GM23338 (cell line): Measurements from ENCODE around the gene TAOK2. TPM values are rescaled to one million over a fixed set of nuclear protein-coding genes. Genes with fewer than 3 reads are reported as not detected.

ENCODE experiments used
- ATAC-seq: fragments of 200-7000 bp; cut with Tn5 transposase; 3 replicates; pipeline ENCODE4 v1.9.1; 2020
- DNase-seq: peaks from one replicate; pipeline ENCODE4 v3.0.0-alpha.2; 2015; ENCODE audit warnings: low spot score
- H2AFZ ChIP-seq: fragments of 200-600 bp; sonication (generic); 2 replicates; pipeline ENCODE4 v1.8.0; 2016; ENCODE audit warnings: antibody characterized with exemption, mild to moderate bottlenecking, moderate library complexity
- H3F3A ChIP-seq: fragments of 200-600 bp; sonication (generic); replicated peaks from 2 replicates; pipeline ENCODE4 v1.8.0; 2017; ENCODE audit warnings: antibody characterized with exemption, mixed run types, low read depth
- H3K27ac ChIP-seq: fragments of 200-600 bp; sonication (generic); 2 replicates; pipeline ENCODE4 v1.6.1; 2016; ENCODE audit warnings: low read depth
- H3K27me3 ChIP-seq: fragments of 200-600 bp; sonication (generic); 2 replicates; pipeline ENCODE4 v1.8.0; 2016; ENCODE audit warnings: mild to moderate bottlenecking, mixed run types, moderate library complexity; ENCODE audit not compliant: insufficient read depth
- H3K36me3 ChIP-seq: fragments of 200-600 bp; sonication (generic); 2 replicates; pipeline ENCODE4 v1.8.0; 2016; ENCODE audit warnings: mild to moderate bottlenecking; ENCODE audit not compliant: insufficient read depth
- H3K4me1 ChIP-seq: fragments of 200-600 bp; sonication (generic); 2 replicates; pipeline ENCODE4 v1.8.0; 2016; ENCODE audit warnings: mild to moderate bottlenecking, moderate library complexity; ENCODE audit not compliant: insufficient read depth
- H3K4me2 ChIP-seq: fragments of 200-600 bp; sonication (generic); 2 replicates; pipeline ENCODE4 v1.7.1; 2017; ENCODE audit warnings: mixed run types
- H3K4me3 ChIP-seq: fragments of 200-600 bp; sonication (generic); 2 replicates; pipeline ENCODE4 v1.6.1; 2016; ENCODE audit warnings: mixed run types
- H3K79me2 ChIP-seq: fragments of 200-600 bp; sonication (generic); replicated peaks from 2 replicates; pipeline ENCODE4 v1.8.0; 2017; ENCODE audit warnings: mild to moderate bottlenecking; ENCODE audit not compliant: insufficient read depth
- H3K9me2 ChIP-seq: fragments of 200-600 bp; sonication (generic); 2 replicates; pipeline ENCODE4 v1.8.0; 2017; ENCODE audit not compliant: insufficient read depth
- H4K20me1 ChIP-seq: fragments of 200-600 bp; sonication (generic); replicated peaks from 2 replicates; pipeline ENCODE4 v1.8.0; 2017; ENCODE audit warnings: mild to moderate bottlenecking; ENCODE audit not compliant: insufficient read depth
- H3K27ac Mint-ChIP-seq: 2 replicates; pipeline ENCODE4 v1.8.0; 2020; ENCODE audit warnings: inconsistent platforms, mild to moderate bottlenecking, moderate library complexity, mixed read lengths
- H3K27me3 Mint-ChIP-seq: 3 replicates; pipeline ENCODE4 v1.8.0; 2022; ENCODE audit warnings: low read depth, mild to moderate bottlenecking, moderate library complexity, mixed read lengths, inconsistent platforms; ENCODE audit not compliant: insufficient read depth, poor library complexity
- H3K36me3 Mint-ChIP-seq: 3 replicates; pipeline ENCODE4 v1.8.0; 2021; ENCODE audit warnings: low read depth, mild to moderate bottlenecking, inconsistent platforms, moderate library complexity, mixed read lengths
- H3K4me1 Mint-ChIP-seq: 3 replicates; pipeline ENCODE4 v1.8.0; 2020; ENCODE audit warnings: mild to moderate bottlenecking, inconsistent platforms, mixed read lengths
- H3K4me3 Mint-ChIP-seq: 3 replicates; pipeline ENCODE4 v1.8.0; 2021; ENCODE audit warnings: moderate library complexity, mild to moderate bottlenecking, inconsistent platforms, mixed read lengths
- H3K9me3 Mint-ChIP-seq: 3 replicates; pipeline ENCODE4 v1.8.0; 2020; ENCODE audit warnings: moderate library complexity, mild to moderate bottlenecking, inconsistent platforms, mixed read lengths
- CREB1 ChIP-seq: fragments of 250-450 bp; sonication (Bioruptor Pico); IDR thresholded peaks from 2 replicates; pipeline ENCODE4 v1.5.0; 2020; ENCODE audit warnings: low read depth, mild to moderate bottlenecking, moderate library complexity
- EZH2 ChIP-seq: fragments of 200-600 bp; sonication (generic); IDR thresholded peaks from one replicate; pipeline ENCODE4 v1.8.0; 2017; ENCODE audit warnings: antibody characterized with exemption, mild to moderate bottlenecking, low read depth; ENCODE audit not compliant: unreplicated experiment
- EZH2phosphoT487 ChIP-seq: fragments of 200-600 bp; sonication (generic); IDR thresholded peaks from one replicate; pipeline ENCODE4 v1.8.1; 2018; ENCODE audit warnings: antibody characterized with exemption; ENCODE audit not compliant: unreplicated experiment
- JUNB ChIP-seq: IDR thresholded peaks from one replicate; pipeline ENCODE4 v1.6.1; 2016; ENCODE audit warnings: antibody characterized with exemption; ENCODE audit not compliant: unreplicated experiment
- NANOG ChIP-seq: IDR thresholded peaks from 2 replicates; pipeline ENCODE4 v1.6.1; 2016; ENCODE audit warnings: antibody characterized with exemption, borderline replicate concordance
- POLR2AphosphoS5 ChIP-seq: IDR thresholded peaks from 2 replicates; pipeline ENCODE4 v1.6.1; 2016; ENCODE audit warnings: antibody characterized with exemption, low read depth
- ZNF114 ChIP-seq: fragments of 250-450 bp; sonication (Bioruptor Pico); IDR thresholded peaks from 2 replicates; pipeline ENCODE4 v1.5.0; 2020; ENCODE audit warnings: mild to moderate bottlenecking, moderate library complexity
- ZNF331 ChIP-seq: fragments of 250-450 bp; sonication (Bioruptor Pico); IDR thresholded peaks from 2 replicates; pipeline ENCODE4 v1.5.0; 2020; ENCODE audit warnings: low read depth, mild to moderate bottlenecking, moderate library complexity
- polyA plus RNA-seq: library from polyadenylated mRNA; unstranded; fragments of >200 nt; fragmentation: Nextera tagmentation; extraction: Ambion mirVana; gene quantifications from 2 replicates; pipeline ENCODE4 v1.2.1, GENCODE V29; 2016
- total RNA-seq: library from RNA; depleted of rRNA; stranded (reverse); fragments of >200 nt; shearing (Covaris generic); gene quantifications from 2 replicates; pipeline ENCODE4 v1.2.3, GENCODE V29; 2014
- TF ChIP-seq, protein P1 (sequence below), 2 experiments: fragments of 200-600 bp in 1 of 2; sonication (generic) in 1 of 2; conservative IDR thresholded peaks; 2 replicates each; pipeline versions ENCODE4 v1.5.1 to v1.6.1; 2016 to 2017; ENCODE audit warnings: antibody characterized with exemption in 2 of 2, low read depth in 2 of 2, mild to moderate bottlenecking in 2 of 2, moderate library complexity in 1 of 2
- TF ChIP-seq, protein P2 (sequence below): IDR thresholded peaks from one replicate; pipeline ENCODE4 v1.6.1; 2018; ENCODE audit warnings: antibody characterized with exemption; ENCODE audit not compliant: unreplicated experiment
- TF ChIP-seq, protein P3 (sequence below): fragments of 250-450 bp; sonication (Bioruptor Pico); IDR thresholded peaks from 2 replicates; pipeline ENCODE4 v1.5.0; 2020; ENCODE audit warnings: mild to moderate bottlenecking, moderate library complexity

The TAOK2 gene
- total and polyA plus RNA-seq, 2 experiments from 2014 or later = 8.8 to 45.2 TPM

DNA sequence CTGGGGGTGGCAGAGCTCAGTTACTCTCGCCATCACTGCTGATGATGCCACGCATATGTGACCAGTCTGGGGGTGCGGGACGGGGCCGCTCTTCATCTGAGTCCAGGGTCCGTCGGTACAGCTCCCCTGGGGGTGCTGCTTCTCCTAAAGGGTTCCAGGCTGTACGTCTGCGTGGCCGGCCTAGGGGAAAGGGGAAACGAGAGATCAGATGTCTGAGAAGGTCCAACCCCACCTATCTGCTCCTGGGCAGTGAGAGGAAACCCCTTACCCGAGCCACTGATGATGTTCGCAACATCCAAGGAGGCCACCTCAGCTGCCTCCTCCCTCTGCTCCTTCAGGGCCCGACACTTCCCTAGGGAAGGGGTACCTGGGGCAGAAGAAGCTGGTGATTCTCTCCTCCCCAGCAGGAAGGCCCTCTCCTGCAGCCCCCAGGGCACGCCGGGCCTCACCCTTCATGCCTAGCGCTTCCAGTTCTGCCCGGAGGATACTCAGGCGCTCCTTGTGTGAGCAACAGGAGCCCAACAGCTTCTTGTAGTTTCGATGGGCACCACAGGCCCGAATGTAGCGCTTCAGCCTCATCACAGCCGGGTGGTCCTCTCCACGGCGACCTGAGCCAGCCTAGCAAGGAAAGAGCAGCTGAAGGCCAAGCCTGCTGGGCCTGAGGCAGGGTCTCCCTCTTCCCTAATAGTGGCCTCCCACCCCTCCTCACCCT, 19.7 kb downstream of the TAOK2 start:
- Histone ChIP-seq H4K20me1 (peaks cover 6% of the 10 kb centered on the region; the same call in 1 of the 2 replicates), H3F3A (peaks cover 20% of the 10 kb centered on the region), H3K4me3 (no peak overlapping the region), H3K9me2 (no peaks in the 10 kb centered on the region), H3K4me1 (peaks cover 13% of the 10 kb centered on the region), H3K27ac (no peak overlapping the region), H2AFZ (no peak overlapping the region), H3K27me3 (no peaks in the 10 kb centered on the region), H3K79me2 (peaks cover 7% of the 10 kb centered on the region; the same call in 1 of the 2 replicates), H3K4me2 (no peak overlapping the region), H3K36me3 (peaks cover 7% of the 10 kb centered on the region)
- ATAC-seq (no peak), DNase-seq (no peak)
- Mint-ChIP-seq H3K27me3 (peaks cover 13% of the 10 kb centered on the region), H3K9me3 (peaks cover 2% of the 10 kb centered on the region; the same call in 2 of the 3 replicates), H3K4me3 (no peak overlapping the region), H3K4me1 (peaks cover 15% of the 10 kb centered on the region), H3K27ac (no peak overlapping the region), H3K36me3 (peaks cover 48% of the 10 kb centered on the region)
- no peak for TF ChIP-seq EZH2
- no peak for TF ChIP-seq CREB1 (CRISPR knock-in tag)
- no peak for TF ChIP-seq ZNF114 (CRISPR knock-in tag)
- TF ChIP-seq POLR2AphosphoS5 = no peak
- TF ChIP-seq, protein P1, sequence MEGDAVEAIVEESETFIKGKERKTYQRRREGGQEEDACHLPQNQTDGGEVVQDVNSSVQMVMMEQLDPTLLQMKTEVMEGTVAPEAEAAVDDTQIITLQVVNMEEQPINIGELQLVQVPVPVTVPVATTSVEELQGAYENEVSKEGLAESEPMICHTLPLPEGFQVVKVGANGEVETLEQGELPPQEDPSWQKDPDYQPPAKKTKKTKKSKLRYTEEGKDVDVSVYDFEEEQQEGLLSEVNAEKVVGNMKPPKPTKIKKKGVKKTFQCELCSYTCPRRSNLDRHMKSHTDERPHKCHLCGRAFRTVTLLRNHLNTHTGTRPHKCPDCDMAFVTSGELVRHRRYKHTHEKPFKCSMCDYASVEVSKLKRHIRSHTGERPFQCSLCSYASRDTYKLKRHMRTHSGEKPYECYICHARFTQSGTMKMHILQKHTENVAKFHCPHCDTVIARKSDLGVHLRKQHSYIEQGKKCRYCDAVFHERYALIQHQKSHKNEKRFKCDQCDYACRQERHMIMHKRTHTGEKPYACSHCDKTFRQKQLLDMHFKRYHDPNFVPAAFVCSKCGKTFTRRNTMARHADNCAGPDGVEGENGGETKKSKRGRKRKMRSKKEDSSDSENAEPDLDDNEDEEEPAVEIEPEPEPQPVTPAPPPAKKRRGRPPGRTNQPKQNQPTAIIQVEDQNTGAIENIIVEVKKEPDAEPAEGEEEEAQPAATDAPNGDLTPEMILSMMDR (conservative IDR thresholded peaks at IDR 0.05; ENCODE audit: low read depth in 2 of 2) = no peak
- TF ChIP-seq, protein P2, sequence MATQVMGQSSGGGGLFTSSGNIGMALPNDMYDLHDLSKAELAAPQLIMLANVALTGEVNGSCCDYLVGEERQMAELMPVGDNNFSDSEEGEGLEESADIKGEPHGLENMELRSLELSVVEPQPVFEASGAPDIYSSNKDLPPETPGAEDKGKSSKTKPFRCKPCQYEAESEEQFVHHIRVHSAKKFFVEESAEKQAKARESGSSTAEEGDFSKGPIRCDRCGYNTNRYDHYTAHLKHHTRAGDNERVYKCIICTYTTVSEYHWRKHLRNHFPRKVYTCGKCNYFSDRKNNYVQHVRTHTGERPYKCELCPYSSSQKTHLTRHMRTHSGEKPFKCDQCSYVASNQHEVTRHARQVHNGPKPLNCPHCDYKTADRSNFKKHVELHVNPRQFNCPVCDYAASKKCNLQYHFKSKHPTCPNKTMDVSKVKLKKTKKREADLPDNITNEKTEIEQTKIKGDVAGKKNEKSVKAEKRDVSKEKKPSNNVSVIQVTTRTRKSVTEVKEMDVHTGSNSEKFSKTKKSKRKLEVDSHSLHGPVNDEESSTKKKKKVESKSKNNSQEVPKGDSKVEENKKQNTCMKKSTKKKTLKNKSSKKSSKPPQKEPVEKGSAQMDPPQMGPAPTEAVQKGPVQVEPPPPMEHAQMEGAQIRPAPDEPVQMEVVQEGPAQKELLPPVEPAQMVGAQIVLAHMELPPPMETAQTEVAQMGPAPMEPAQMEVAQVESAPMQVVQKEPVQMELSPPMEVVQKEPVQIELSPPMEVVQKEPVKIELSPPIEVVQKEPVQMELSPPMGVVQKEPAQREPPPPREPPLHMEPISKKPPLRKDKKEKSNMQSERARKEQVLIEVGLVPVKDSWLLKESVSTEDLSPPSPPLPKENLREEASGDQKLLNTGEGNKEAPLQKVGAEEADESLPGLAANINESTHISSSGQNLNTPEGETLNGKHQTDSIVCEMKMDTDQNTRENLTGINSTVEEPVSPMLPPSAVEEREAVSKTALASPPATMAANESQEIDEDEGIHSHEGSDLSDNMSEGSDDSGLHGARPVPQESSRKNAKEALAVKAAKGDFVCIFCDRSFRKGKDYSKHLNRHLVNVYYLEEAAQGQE = no peak
- no peak for TF ChIP-seq JUNB
- TF ChIP-seq, protein P3, sequence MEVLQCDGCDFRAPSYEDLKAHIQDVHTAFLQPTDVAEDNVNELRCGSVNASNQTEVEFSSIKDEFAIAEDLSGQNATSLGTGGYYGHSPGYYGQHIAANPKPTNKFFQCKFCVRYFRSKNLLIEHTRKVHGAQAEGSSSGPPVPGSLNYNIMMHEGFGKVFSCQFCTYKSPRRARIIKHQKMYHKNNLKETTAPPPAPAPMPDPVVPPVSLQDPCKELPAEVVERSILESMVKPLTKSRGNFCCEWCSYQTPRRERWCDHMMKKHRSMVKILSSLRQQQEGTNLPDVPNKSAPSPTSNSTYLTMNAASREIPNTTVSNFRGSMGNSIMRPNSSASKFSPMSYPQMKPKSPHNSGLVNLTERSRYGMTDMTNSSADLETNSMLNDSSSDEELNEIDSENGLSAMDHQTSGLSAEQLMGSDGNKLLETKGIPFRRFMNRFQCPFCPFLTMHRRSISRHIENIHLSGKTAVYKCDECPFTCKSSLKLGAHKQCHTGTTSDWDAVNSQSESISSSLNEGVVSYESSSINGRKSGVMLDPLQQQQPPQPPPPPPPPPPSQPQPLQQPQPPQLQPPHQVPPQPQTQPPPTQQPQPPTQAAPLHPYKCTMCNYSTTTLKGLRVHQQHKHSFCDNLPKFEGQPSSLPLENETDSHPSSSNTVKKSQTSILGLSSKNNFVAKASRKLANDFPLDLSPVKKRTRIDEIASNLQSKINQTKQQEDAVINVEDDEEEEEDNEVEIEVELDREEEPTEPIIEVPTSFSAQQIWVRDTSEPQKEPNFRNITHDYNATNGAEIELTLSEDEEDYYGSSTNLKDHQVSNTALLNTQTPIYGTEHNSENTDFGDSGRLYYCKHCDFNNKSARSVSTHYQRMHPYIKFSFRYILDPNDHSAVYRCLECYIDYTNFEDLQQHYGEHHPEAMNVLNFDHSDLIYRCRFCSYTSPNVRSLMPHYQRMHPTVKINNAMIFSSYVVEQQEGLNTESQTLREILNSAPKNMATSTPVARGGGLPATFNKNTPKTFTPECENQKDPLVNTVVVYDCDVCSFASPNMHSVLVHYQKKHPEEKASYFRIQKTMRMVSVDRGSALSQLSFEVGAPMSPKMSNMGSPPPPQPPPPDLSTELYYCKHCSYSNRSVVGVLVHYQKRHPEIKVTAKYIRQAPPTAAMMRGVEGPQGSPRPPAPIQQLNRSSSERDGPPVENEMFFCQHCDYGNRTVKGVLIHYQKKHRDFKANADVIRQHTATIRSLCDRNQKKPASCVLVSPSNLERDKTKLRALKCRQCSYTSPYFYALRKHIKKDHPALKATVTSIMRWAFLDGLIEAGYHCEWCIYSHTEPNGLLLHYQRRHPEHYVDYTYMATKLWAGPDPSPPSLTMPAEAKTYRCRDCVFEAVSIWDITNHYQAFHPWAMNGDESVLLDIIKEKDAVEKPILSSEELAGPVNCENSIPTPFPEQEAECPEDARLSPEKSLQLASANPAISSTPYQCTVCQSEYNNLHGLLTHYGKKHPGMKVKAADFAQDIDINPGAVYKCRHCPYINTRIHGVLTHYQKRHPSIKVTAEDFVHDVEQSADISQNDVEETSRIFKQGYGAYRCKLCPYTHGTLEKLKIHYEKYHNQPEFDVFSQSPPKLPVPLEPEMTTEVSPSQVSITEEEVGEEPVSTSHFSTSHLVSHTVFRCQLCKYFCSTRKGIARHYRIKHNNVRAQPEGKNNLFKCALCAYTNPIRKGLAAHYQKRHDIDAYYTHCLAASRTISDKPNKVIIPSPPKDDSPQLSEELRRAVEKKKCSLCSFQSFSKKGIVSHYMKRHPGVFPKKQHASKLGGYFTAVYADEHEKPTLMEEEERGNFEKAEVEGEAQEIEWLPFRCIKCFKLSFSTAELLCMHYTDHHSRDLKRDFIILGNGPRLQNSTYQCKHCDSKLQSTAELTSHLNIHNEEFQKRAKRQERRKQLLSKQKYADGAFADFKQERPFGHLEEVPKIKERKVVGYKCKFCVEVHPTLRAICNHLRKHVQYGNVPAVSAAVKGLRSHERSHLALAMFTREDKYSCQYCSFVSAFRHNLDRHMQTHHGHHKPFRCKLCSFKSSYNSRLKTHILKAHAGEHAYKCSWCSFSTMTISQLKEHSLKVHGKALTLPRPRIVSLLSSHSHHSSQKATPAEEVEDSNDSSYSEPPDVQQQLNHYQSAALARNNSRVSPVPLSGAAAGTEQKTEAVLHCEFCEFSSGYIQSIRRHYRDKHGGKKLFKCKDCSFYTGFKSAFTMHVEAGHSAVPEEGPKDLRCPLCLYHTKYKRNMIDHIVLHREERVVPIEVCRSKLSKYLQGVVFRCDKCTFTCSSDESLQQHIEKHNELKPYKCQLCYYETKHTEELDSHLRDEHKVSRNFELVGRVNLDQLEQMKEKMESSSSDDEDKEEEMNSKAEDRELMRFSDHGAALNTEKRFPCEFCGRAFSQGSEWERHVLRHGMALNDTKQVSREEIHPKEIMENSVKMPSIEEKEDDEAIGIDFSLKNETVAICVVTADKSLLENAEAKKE (CRISPR knock-in tag) = no peak
- TF ChIP-seq EZH2phosphoT487 = no peak
- no peak for TF ChIP-seq NANOG
- TF ChIP-seq ZNF331 = no peak
